ENCODE results near the gene MDK.
"Not testable (repeated sequence)": the region's sequence is repeated elsewhere in the genome, so short reads cannot be mapped to it uniquely, and the experiment has no call there.

GRCh38 chr11:46379482-46380293 lies 1.8 kb upstream of the MDK start:
- not testable (repeated sequence) for TF ChIP-seq CTCF (conservative IDR thresholded peaks at IDR 0.05; ENCODE audit: low read depth in 2 of 2); EZH2 (IDR thresholded peaks at IDR 0.05; ENCODE audit: low read depth, unreplicated experiment); ETS1 (IDR thresholded peaks at IDR 0.05); EZH2phosphoT487 (IDR thresholded peaks at IDR 0.05; ENCODE audit: unreplicated experiment); REST (IDR thresholded peaks at IDR 0.05; ENCODE audit: unreplicated experiment); NANOG (IDR thresholded peaks at IDR 0.05; ENCODE audit: borderline replicate concordance); CREB1 (CRISPR knock-in tag; IDR thresholded peaks at IDR 0.05; ENCODE audit: low read depth); JUNB (IDR thresholded peaks at IDR 0.05; ENCODE audit: unreplicated experiment); STAT1 (IDR thresholded peaks at IDR 0.05; ENCODE audit: unreplicated experiment); ZNF462 (CRISPR knock-in tag; IDR thresholded peaks at IDR 0.05); ZNF114 (CRISPR knock-in tag; IDR thresholded peaks at IDR 0.05)
- peak; percentile 28; the same call in 1 of the 2 replicates for TF ChIP-seq POLR2AphosphoS5 (IDR thresholded peaks at IDR 0.05; ENCODE audit: low read depth)

Data from GM23338 (cell line).